Measurements from ENCODE around the gene NR2C2. TPM values are rescaled to one million over a fixed set of nuclear protein-coding genes. Genes with fewer than 3 reads are reported as not detected.

NR2C2 gene
- 22.3 and 28.8 TPM in 2 replicates for total RNA-seq

DNA sequence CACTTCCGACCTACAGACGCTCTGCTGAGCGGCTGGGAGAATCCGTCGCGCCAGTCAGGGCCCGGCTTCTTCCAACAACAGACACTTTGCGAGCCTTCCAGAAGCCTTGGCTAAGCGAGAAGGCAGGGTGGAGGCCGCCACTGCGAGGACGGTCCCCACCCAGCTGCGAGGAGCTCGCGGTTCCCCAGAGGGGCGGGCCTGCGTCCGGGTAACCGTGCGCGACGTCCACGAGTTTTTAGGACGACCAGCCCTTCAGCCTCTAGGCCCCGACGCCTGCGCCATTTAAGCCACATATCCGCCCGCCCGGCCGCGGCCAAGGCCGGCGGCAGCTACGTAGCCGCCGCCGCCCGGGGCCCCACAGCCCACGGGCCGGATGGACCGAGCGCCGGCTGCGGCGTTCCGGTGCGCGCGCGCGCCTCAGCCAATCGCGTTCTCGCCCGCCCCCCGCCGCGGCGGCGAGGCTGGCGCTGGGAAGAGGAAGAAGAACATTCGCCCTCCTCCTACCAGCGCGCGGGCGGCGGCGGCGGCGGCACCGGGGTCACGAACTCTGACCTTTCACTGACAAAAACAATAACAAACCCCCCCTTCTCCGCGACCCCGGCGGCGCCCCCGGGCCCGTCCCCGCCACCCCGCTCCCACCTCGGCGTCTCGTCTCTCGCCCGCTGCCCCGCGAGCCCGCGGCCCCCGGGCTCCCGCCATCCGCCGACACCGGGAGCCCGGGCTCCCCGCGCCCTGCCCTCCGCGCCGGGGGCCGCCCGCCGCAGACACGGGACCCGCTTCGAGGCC lies at the start of gene NR2C2:
Gene NR2C2 (plus strand): TSS at position 484 of the 786 bp plus-strand sequence. CDS start 56,332 bp downstream, outside the sequence.

DNA sequence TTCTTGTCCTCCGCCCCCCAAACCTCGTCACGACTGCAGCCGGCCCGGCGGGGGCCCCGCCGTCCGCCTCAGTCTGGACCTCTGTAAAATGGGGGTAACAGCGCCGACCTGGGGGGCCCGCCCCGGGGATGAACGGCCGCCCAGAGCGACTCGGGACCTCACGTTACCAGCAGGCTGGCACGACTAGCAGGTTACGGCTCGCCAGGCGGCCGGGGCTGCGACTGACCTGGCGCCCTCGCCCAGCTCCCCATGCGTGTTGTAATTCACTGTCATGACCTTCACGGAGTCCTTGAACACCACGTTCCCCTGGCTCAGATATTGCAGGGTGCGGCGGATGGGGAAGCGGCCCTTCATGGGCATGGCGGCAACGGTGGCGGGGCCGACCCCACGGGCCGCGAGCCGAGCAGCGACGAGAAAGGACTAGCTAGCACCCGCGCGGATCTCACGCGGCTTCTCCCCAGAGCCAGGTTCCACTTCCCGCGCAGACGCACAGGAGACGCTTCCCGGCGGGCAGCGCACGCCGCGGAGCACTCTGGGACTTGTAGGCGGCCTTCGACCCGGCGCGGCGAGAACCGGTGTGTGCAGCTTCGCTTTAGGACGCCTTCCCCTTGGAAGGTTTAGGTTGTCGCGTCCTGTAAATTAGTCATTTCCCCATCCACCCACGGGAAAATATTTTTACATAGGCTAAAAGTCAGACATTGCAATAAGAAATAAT lies 117.6 kb downstream of the NR2C2 start, which contains the start of gene MRPS25:
Gene MRPS25 (minus strand): TSS at position 481 of the 715 bp plus-strand sequence. CDS start 121 bp downstream, at position 360.

Other genes with a start within 250 kb of the NR2C2 start
- 1.7 and 1.8 TPM in 2 replicates for gene FGD5, start 128.6 kb upstream of the NR2C2 start, total RNA-seq
- gene MRPS25, start 117.7 kb downstream of the NR2C2 start, total RNA-seq: 16.2 and 16.6 TPM in 2 replicates
- 25.5 and 26.3 TPM in 2 replicates for gene RBSN, start 151.6 kb downstream of the NR2C2 start, total RNA-seq